ENCODE measurements around the gene PLPPR4.
"Not testable (repeated sequence)": the region's sequence is repeated elsewhere in the genome, so short reads cannot be mapped to it uniquely, and the experiment has no call there.

Gene PLPPR4

GRCh38 chr1:99281105-99281504, 16.8 kb downstream of the PLPPR4 start:
- no peak for DNase-seq (ENCODE audit: extremely low read depth, low read depth)
- no peak for TF ChIP-seq CTCF (IDR thresholded peaks at IDR 0.05; ENCODE audit: low read depth, low read length)

GRCh38 chr1:99282536-99282935, 18.2 kb downstream of the PLPPR4 start:
- DNase-seq (ENCODE audit: extremely low read depth, low read depth): no peak
- TF ChIP-seq CTCF (IDR thresholded peaks at IDR 0.05; ENCODE audit: low read depth, low read length): no peak

GRCh38 chr1:99283521-99283920, 19.2 kb downstream of the PLPPR4 start:
- not testable (repeated sequence) for DNase-seq (ENCODE audit: extremely low read depth, low read depth)

GRCh38 chr1:99292886-99293285, 28.6 kb downstream of the PLPPR4 start:
- no peak for DNase-seq (ENCODE audit: extremely low read depth, low read depth)
- TF ChIP-seq CTCF (IDR thresholded peaks at IDR 0.05; ENCODE audit: low read depth, low read length): no peak

GRCh38 chr1:99297923-99298322, 33.6 kb downstream of the PLPPR4 start:
- TF ChIP-seq CTCF (IDR thresholded peaks at IDR 0.05; ENCODE audit: low read depth, low read length): no peak
- DNase-seq (ENCODE audit: extremely low read depth, low read depth): no peak

- no peak for TF ChIP-seq CTCF (IDR thresholded peaks at IDR 0.05; ENCODE audit: low read depth, low read length)
- DNase-seq (ENCODE audit: extremely low read depth, low read depth): no peak
Observed at GRCh38 chr1:99304725-99305282, 40.5 kb downstream of the PLPPR4 start.

- no peak for DNase-seq (ENCODE audit: extremely low read depth, low read depth)
- TF ChIP-seq CTCF (IDR thresholded peaks at IDR 0.05; ENCODE audit: low read depth, low read length): no peak
Observed at GRCh38 chr1:99305626-99306025, 41.3 kb downstream of the PLPPR4 start.

GRCh38 chr1:99306056-99306455, 41.8 kb downstream of the PLPPR4 start:
- no peak for TF ChIP-seq CTCF (IDR thresholded peaks at IDR 0.05; ENCODE audit: low read depth, low read length)
- DNase-seq (ENCODE audit: extremely low read depth, low read depth): no peak

Data from AG09319 (cell line).